Adrenal gland (tissue), 12 donors: ENCODE data around the gene CKB. TPM values are rescaled to one million over a fixed set of nuclear protein-coding genes. Genes with fewer than 3 reads are reported as not detected.

ENCODE experiments used
- DNase-seq, 7 donors: peaks; one replicate each; pipeline ENCODE4 v3.0.0-alpha.2; 2019 to 2020
- H3K27ac ChIP-seq, 5 donors: fragments of 200-600 bp; sonication (generic) in 4 of 5; 1 replicate in 3 of 5; 2 replicates in 2 of 5; pipeline versions ENCODE4 v1.5.1 to v1.8.0; 2016 to 2020; ENCODE audit warnings: mild to moderate bottlenecking in 1 of 5
- H3K27me3 ChIP-seq: fragments of 200-600 bp; 2 replicates; pipeline ENCODE4 v1.8.0; 2021
- H3K36me3 ChIP-seq, 2 donors: fragments of 200-600 bp; replicated peaks in 1 of 2; 1 replicate in 1 of 2; 2 replicates in 1 of 2; pipeline versions ENCODE4 v1.5.1 to v1.8.0; 2018 to 2022
- H3K4me1 ChIP-seq, 2 donors: fragments of 200-600 bp; replicated peaks in 1 of 2; 1 replicate in 1 of 2; 2 replicates in 1 of 2; pipeline versions ENCODE4 v1.5.1 to v1.8.0; 2018 to 2021
- H3K4me3 ChIP-seq, 4 donors: fragments of 200-600 bp; sonication (generic) in 3 of 4; one replicate each; pipeline ENCODE4 v1.5.1; 2016 to 2018
- H3K9me3 ChIP-seq, 3 donors: fragments of 200-600 bp; sonication (generic) in 1 of 3; replicated peaks in 1 of 3; 1 replicate in 2 of 3; 2 replicates in 1 of 3; pipeline versions ENCODE4 v1.5.1 to v1.8.0; 2016 to 2021
- POLR2A ChIP-seq, 2 donors: fragments of 450-650 bp; IDR thresholded peaks; one replicate each; pipeline ENCODE4 v1.6.1; 2017; ENCODE audit warnings: antibody characterized with exemption in 2 of 2, mild to moderate bottlenecking in 2 of 2, moderate library complexity in 1 of 2
- WGBS, 4 donors: extraction: QIAGEN DNeasy Blood & Tissue Kit in 2 of 4; methylation state at CpG; one replicate each; pipeline versions ENCODE4 v1.1.5 to v1.1.7; 2013 to 2017; 5-methylcytosine and 5-hydroxymethylcytosine counted together
- intact Hi-C, 2 donors: fragments of 100-400 bp; cut with DNase I; formaldehyde crosslinking; loops; one replicate each; pipeline versions ENCODE4 v1.14.1 to v1.15.0; 2022 to 2023
- polyA plus RNA-seq, 3 donors: library from polyadenylated mRNA; stranded (reverse); fragments of 200-250 nt in 2 of 3; fragments of 350-450 nt in 1 of 3; fragmentation: Illumina TruSeq in 1 of 3; extraction: RNeasy Lipid Tissue Mini Kit (QIAGEN cat#74804) in 1 of 3; gene quantifications; one replicate each; pipeline ENCODE4 v1.2.3, GENCODE V29; 2013 to 2014
- total RNA-seq, 9 donors: library from RNA; depleted of rRNA in 4 of 9; stranded (reverse); fragments of >200 nt in 4 of 9; fragments of 120-200 nt in 1 of 9; fragmentation: NEBNext Ultra II Directional in 1 of 9; extraction: Animal tissue kit (Norgen Biotek cat#: 25700) in 1 of 9; gene quantifications; one replicate each; pipeline versions ENCODE4 v1.1.0 to v1.2.4, GENCODE V29; 2013 to 2023
- TF ChIP-seq, protein P1 (sequence below), 6 experiments: fragments of 450-650 bp in 4 of 6; fragments of 200-600 bp in 2 of 6; sonication (generic) in 1 of 6; IDR thresholded peaks; 1 replicate in 5 of 6; 2 replicates in 1 of 6; pipeline versions ENCODE4 v1.5.1 to v1.8.0; 2016 to 2021; ENCODE audit warnings: antibody characterized with exemption in 6 of 6, mild to moderate bottlenecking in 2 of 6, moderate library complexity in 1 of 6
- donor health status: healthy with polysubstance abuse.
- donor health status: Bipolar disorder and iron deficiency.
- donor health status: DM: yes; HTN: yes; CAD: no.
- donor health status: DM: no; HTN: no; CAD: no.
- donor health status: DM: no; HTN: no; CAD: no.
- donor health status: DM: yes; HTN: yes; CAD: no.

Gene CKB
- total and polyA plus RNA-seq, 12 donors: 11.0 to 410 (median 198) TPM

DNA sequence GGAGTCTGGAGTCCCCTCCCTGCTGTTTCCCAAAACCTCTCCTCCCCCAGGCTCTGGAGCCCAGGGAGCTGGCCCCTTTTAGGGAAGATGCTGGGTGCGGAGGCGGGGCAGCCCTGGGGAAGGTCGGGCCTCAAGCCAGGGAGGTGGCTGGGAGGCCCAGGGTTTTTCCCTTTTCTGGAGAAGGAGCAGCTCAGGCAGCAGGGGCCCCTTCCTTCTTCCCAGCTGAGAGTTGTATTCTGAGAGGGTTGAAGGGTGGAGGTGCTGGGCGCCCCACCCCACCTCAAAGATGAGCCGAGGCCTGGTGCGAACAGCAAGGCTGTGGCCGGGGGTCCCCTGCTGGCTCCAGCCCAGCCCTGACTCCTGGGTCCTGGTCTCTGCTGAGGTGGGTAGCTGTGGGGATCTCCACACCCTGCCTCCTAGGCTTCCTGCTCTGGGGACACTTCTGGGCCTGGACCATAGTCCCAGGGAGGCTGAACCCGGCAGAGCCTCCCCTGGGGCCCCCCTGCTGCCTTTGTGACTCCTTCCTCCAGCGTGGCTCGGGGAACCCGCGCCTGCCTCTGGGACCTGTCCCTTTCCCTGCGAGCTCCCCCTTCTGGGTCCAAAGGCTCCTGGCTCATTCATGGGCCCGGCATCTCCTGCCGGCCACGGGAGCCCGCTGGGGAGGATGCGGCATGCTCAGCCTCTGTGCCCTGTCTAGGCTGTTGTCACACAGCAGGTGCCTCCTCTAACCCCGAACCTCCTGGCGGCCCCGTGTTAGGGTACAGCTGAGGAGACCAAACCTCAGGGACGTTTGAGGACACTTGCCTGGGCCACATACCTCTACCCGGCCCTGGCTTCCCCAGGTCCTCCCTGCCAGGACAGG is 10.7 kb upstream of the CKB start:
- TF ChIP-seq, protein P1, sequence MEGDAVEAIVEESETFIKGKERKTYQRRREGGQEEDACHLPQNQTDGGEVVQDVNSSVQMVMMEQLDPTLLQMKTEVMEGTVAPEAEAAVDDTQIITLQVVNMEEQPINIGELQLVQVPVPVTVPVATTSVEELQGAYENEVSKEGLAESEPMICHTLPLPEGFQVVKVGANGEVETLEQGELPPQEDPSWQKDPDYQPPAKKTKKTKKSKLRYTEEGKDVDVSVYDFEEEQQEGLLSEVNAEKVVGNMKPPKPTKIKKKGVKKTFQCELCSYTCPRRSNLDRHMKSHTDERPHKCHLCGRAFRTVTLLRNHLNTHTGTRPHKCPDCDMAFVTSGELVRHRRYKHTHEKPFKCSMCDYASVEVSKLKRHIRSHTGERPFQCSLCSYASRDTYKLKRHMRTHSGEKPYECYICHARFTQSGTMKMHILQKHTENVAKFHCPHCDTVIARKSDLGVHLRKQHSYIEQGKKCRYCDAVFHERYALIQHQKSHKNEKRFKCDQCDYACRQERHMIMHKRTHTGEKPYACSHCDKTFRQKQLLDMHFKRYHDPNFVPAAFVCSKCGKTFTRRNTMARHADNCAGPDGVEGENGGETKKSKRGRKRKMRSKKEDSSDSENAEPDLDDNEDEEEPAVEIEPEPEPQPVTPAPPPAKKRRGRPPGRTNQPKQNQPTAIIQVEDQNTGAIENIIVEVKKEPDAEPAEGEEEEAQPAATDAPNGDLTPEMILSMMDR (IDR thresholded peaks at IDR 0.05): no peak
- TF ChIP-seq POLR2A (IDR thresholded peaks at IDR 0.05): no peak
- no peak for DNase-seq
- Histone ChIP-seq H3K36me3 (no peaks in the 10 kb centered on the region), H3K27ac (peak overlapping the region in 1 of 5 donors; percentile 83), H3K27me3 (no peaks in the 10 kb centered on the region), H3K4me1 (peaks cover 14 to 22% of the 10 kb centered on the region in 2 donors), H3K9me3 (no peaks in the 10 kb centered on the region), H3K4me3 (no peak overlapping the region)
- WGBS, 4 donors: 82 to 90% (median 86%) methylated on average over 6 to 23 of the region's 23 CpGs
- intact Hi-C loops: no loop called here

DNA sequence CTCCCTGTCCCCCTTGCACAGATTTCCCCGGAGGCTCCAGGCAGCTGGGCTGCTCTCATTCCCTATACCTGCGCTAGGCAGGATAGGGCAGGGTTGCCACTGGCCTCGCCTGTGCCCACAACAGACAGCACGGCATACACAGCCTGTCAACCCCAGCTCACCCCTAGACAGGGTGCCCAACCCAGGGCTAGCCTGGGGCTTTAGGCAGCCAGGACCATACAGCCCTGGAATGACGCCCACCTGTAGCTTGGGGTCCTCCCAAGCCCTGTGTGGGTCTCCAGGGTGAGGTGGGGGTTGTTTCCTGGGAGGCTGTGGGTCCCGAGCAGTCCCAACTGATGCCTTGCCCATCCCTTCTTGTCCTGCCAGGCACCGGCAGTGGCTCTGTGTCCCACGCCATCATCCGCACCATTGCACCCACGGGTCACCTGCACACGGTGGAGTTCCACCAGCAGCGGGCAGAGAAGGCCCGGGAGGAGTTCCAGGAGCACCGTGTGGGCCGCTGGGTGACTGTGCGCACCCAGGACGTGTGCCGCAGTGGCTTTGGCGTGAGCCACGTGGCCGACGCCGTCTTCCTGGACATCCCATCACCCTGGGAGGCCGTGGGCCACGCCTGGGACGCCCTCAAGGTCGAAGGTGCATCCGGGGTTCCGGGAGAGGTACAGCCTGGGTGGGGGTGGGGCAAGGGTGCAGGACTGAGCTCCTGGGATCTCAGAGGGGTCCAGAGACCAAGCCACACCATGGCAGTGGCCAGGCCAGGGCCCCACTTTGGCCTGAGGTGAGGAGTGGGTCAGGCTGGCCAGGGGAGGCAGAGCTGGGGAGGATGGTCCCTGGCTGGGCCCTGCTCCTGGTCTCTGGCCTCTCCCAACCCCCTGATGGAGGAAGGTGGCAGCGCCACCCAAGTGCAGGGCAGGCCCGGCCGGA is 9.8 kb upstream of the CKB start:
- no peaks in the 10 kb centered on the region for H3K36me3 ChIP-seq
- DNase-seq: no peak
- intact Hi-C loops: no loop called here
- peaks cover 19 to 29% of the 10 kb centered on the region in 2 donors for H3K4me1 ChIP-seq
- TF ChIP-seq, protein P1 (IDR thresholded peaks at IDR 0.05): no peak
- no peak for TF ChIP-seq POLR2A (IDR thresholded peaks at IDR 0.05)
- no peaks in the 10 kb centered on the region for H3K27me3 ChIP-seq
- 65 to 89% (median 82%) methylated on average over 4 to 32 of the region's 32 CpGs for WGBS, 4 donors
- H3K9me3 ChIP-seq: no peaks in the 10 kb centered on the region
- H3K4me3 ChIP-seq: no peak overlapping the region
- peak overlapping the region in 1 of 5 donors; percentile 3 for H3K27ac ChIP-seq

DNA sequence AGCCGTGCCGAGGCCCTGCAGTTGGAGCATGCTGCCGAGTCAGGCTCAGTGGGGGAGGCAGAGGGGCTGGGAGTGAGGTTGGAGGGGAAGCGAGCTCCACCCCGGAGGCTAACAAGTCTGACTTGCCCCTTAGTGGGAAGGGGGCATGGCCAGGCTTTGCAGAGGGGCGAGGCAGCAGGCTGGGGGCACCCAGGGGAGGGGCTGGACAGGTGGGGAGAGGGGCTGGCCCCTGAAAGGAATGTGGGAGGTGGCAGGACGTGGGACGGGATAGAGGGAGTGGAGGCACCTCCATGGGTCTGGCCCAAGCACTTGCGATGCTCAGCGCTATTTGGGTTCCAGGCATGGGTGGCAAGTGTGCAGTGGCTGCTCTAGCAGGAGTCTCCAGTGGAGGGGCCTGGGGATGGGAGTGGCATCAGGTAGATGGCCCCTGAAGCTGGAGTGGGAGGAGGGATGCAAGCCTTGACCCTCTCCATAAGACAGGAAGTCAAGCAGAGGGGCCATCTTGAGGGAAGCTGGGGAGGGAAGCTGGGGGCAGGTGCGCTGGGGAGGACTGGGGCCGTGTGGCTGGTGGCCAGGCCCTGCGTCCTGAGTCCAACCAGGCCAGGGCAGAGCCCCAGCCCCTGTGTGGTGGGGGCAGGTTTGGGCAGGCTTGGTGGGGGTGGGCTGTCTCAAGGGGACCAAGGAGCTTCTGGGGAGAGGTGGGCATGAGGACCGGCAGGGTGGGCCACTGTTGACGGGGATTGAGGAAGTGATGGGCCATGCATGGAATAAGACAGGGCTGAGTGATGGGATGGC is 9.0 kb upstream of the CKB start:
- TF ChIP-seq POLR2A (IDR thresholded peaks at IDR 0.05): no peak
- TF ChIP-seq, protein P1 (IDR thresholded peaks at IDR 0.05): no peak

More for the DNA sequence above, 9.0 kb upstream of the CKB start:
- DNase-seq: no peak
- no peak overlapping the region for H3K4me3 ChIP-seq
- peaks cover 19 to 38% of the 10 kb centered on the region in 2 donors for H3K4me1 ChIP-seq
- no peak overlapping the region for H3K27ac ChIP-seq
- no peaks in the 10 kb centered on the region for H3K27me3 ChIP-seq
- 86 to 92% (median 87%) methylated on average over 9 to 15 of the region's 15 CpGs for WGBS, 4 donors
- H3K9me3 ChIP-seq: no peaks in the 10 kb centered on the region
- intact Hi-C loops: no loop called here
- H3K36me3 ChIP-seq: no peaks in the 10 kb centered on the region
